ENCODE measurements around the gene ACSL3.

DNA sequence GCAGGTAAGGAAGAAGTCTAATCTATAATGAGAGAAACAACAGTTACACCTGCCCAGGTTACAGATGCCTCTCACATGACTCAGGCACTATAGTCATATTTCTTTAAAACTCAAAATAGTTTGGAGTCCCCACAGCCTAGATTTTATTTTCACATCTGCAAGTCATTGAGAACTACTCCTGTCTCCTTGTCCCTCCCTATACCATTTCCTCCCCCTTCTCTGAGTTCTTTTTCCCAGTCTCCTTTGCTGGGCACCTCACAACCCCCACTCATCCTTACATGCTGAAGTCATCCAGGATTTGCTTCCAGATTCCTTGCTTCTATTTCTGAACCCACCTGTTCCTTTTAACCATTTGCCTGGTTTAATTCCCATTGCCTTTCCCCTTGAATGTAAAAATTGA lies 118.0 kb downstream of the ACSL3 start:
- TF ChIP-seq, protein P1, sequence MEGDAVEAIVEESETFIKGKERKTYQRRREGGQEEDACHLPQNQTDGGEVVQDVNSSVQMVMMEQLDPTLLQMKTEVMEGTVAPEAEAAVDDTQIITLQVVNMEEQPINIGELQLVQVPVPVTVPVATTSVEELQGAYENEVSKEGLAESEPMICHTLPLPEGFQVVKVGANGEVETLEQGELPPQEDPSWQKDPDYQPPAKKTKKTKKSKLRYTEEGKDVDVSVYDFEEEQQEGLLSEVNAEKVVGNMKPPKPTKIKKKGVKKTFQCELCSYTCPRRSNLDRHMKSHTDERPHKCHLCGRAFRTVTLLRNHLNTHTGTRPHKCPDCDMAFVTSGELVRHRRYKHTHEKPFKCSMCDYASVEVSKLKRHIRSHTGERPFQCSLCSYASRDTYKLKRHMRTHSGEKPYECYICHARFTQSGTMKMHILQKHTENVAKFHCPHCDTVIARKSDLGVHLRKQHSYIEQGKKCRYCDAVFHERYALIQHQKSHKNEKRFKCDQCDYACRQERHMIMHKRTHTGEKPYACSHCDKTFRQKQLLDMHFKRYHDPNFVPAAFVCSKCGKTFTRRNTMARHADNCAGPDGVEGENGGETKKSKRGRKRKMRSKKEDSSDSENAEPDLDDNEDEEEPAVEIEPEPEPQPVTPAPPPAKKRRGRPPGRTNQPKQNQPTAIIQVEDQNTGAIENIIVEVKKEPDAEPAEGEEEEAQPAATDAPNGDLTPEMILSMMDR (conservative IDR thresholded peaks at IDR 0.05; ENCODE audit: low read length), result no peak
- TF ChIP-seq EZH2phosphoT487 (IDR thresholded peaks at IDR 0.05; ENCODE audit: borderline replicate concordance), result no peak

All from Loucy (cell line).